Endothelial cell of umbilical vein (primary cell): ENCODE data around the gene GDPD3. TPM values are rescaled to one million over a fixed set of nuclear protein-coding genes. Genes with fewer than 3 reads are reported as not detected.

ENCODE experiments used
- BruUV-seq: library from RNA; stranded (reverse); fragments of 400-500 nt; replicated peaks from 2 replicates; lab custom pipeline; 2021; lab: Mats Ljungman, UMichigan
- CTCF ChIA-PET: fragments of 300-600, 350-600 bp; sonication (Branson Sonifier 250); formaldehyde crosslinking; loops from one replicate; lab custom pipeline; 2021; ENCODE audit warnings: antibody characterized with exemption, inconsistent platforms; lab: Charles Lee
- POLR2A ChIA-PET: fragments of 300-600, 350-600 bp; sonication (Branson Sonifier 250); formaldehyde crosslinking; loops from one replicate; lab custom pipeline; 2021; ENCODE audit warnings: antibody characterized with exemption, inconsistent platforms; lab: Charles Lee
- DNase-seq: peaks from one replicate; pipeline ENCODE4 v3.0.0-alpha.2; 2011; ENCODE audit warnings: low read depth, low spot score
- FAIRE-seq: peaks from 2 replicates; lab custom pipeline; 2011; peaks lifted over from hg19 to GRCh38; lab: Jason Lieb, UNC
- H2AFZ ChIP-seq: 2 replicates; pipeline ENCODE4 v1.6.0; 2012; ENCODE audit warnings: low read depth, low read length, control low read depth, inconsistent platforms
- H3K27ac ChIP-seq: 2 replicates; pipeline ENCODE4 v1.5.1; 2011; ENCODE audit warnings: low read depth, mild to moderate bottlenecking, control low read depth, low read length, moderate library complexity; ENCODE audit not compliant: insufficient read depth
- H3K27me3 ChIP-seq, 2 experiments: 2 replicates each; pipeline versions ENCODE4 v1.6.0 to v1.6.1; 2011; ENCODE audit warnings: low read length in 2 of 2, mixed read lengths in 1 of 2; ENCODE audit not compliant: control insufficient read depth in 2 of 2, insufficient read depth in 2 of 2
- H3K36me3 ChIP-seq, 2 experiments: 2 replicates in 1 of 2; 3 replicates in 1 of 2; pipeline ENCODE4 v1.5.1; 2011; ENCODE audit warnings: low read length in 2 of 2, mild to moderate bottlenecking in 1 of 2, moderate library complexity in 1 of 2; ENCODE audit not compliant: control insufficient read depth in 2 of 2, insufficient read depth in 2 of 2; ENCODE audit errors: extremely low read depth in 1 of 2
- H3K4me1 ChIP-seq: 3 replicates; pipeline ENCODE4 v1.5.1; 2011; ENCODE audit warnings: mild to moderate bottlenecking, low read length; ENCODE audit not compliant: control insufficient read depth, insufficient read depth; ENCODE audit errors: extremely low read depth
- H3K4me2 ChIP-seq: 2 replicates; pipeline ENCODE4 v1.6.1; 2011; ENCODE audit warnings: low read length, control low read depth, mixed read lengths; ENCODE audit not compliant: insufficient read depth
- H3K4me3 ChIP-seq, 3 experiments: fragments of 200-600 bp in 1 of 3; sonication (generic), shearing (Covaris generic) in 1 of 3; replicated peaks in 1 of 3; 2 replicates each; pipeline ENCODE4 v1.5.1; 2011 to 2016; ENCODE audit warnings: control low read depth in 3 of 3, low read length in 3 of 3, mild to moderate bottlenecking in 2 of 3, inconsistent platforms in 1 of 3, low read depth in 1 of 3, moderate library complexity in 1 of 3; ENCODE audit not compliant: insufficient read depth in 1 of 3
- H3K79me2 ChIP-seq: 2 replicates; pipeline ENCODE4 v1.6.0; 2012; ENCODE audit warnings: low read length, inconsistent platforms; ENCODE audit not compliant: control insufficient read depth, insufficient read depth
- H3K9ac ChIP-seq: replicated peaks from 2 replicates; pipeline ENCODE3; 2011; ENCODE audit warnings: low read length, control low read depth; ENCODE audit not compliant: insufficient read depth; ENCODE audit errors: extremely low read depth
- H3K9me1 ChIP-seq: replicated peaks from 3 replicates; pipeline ENCODE4 v1.6.0; 2011; ENCODE audit warnings: mild to moderate bottlenecking, low read length; ENCODE audit not compliant: control insufficient read depth, insufficient read depth; ENCODE audit errors: extremely low read depth
- H3K9me3 ChIP-seq: replicated peaks from 2 replicates; pipeline ENCODE4 v1.5.1; 2012; ENCODE audit warnings: low read length, inconsistent platforms; ENCODE audit not compliant: control insufficient read depth, insufficient read depth
- H4K20me1 ChIP-seq: replicated peaks from 2 replicates; pipeline ENCODE3; 2011; ENCODE audit warnings: mild to moderate bottlenecking, low read length; ENCODE audit not compliant: control insufficient read depth, insufficient read depth; ENCODE audit errors: extremely low read depth
- CTCF ChIP-seq, 2 donors: IDR thresholded peaks; 1 replicate in 1 of 2; 2 replicates in 1 of 2; pipeline ENCODE4 v1.5.1; 2011; ENCODE audit warnings: low read length in 2 of 2, mild to moderate bottlenecking in 2 of 2, moderate library complexity in 2 of 2, control low read depth in 1 of 2, inconsistent platforms in 1 of 2, low read depth in 1 of 2; ENCODE audit not compliant: insufficient read depth in 1 of 2; ENCODE audit errors: extremely low read depth in 1 of 2
- EZH2 ChIP-seq: IDR thresholded peaks from 2 replicates; pipeline ENCODE4 v1.6.1; 2012; ENCODE audit warnings: borderline replicate concordance, low read depth, mild to moderate bottlenecking, moderate library complexity, low read length, inconsistent platforms; ENCODE audit not compliant: severe bottlenecking
- FOS ChIP-seq: IDR thresholded peaks from 2 replicates; pipeline ENCODE4 v1.6.1; 2011; ENCODE audit warnings: mild to moderate bottlenecking, low read length, moderate library complexity, borderline replicate concordance; ENCODE audit not compliant: insufficient read depth
- GATA2 ChIP-seq: IDR thresholded peaks from 2 replicates; pipeline ENCODE4 v1.7.0; 2011; ENCODE audit warnings: low read depth, mild to moderate bottlenecking, moderate library complexity, mixed read lengths, low read length; ENCODE audit not compliant: insufficient read length, insufficient read depth
- JUN ChIP-seq: IDR thresholded peaks from 2 replicates; pipeline ENCODE4 v1.6.1; 2011; ENCODE audit warnings: borderline replicate concordance, low read depth; ENCODE audit not compliant: insufficient read length, insufficient read depth
- MYC ChIP-seq: IDR thresholded peaks from one replicate; pipeline ENCODE4 v1.6.1; 2011; ENCODE audit warnings: mild to moderate bottlenecking, low read depth, low read length
- POLR2A ChIP-seq: IDR thresholded peaks from 2 replicates; pipeline ENCODE4 v1.6.1; 2012; ENCODE audit warnings: low read depth, mild to moderate bottlenecking, control low read depth, low read length
- dilution Hi-C: fragments of 300-500 bp; cut with MboI; formaldehyde crosslinking; loops from one replicate; pipeline ENCODE4 v1.15.0; 2019; ENCODE audit warnings: low sequenced_read_pairs; ENCODE audit not compliant: extremely low pct_ligation_motif_present
- intact Hi-C: fragments of 100-400 bp; cut with micrococcal nuclease; formaldehyde crosslinking; loops from one replicate; pipeline ENCODE4 v1.10.0; 2022
- polyA plus RNA-seq, 4 experiments: library from polyadenylated mRNA; depleted of rRNA in 3 of 4; stranded (reverse) in 3 of 4; unstranded in 1 of 4; fragments of >200 nt; gene quantifications; 2 replicates each; pipeline versions ENCODE4 v1.2.1 to v1.2.3, GENCODE V29; 2011 to 2012; ENCODE audit warnings: missing spikeins in 1 of 4
- total RNA-seq: library from RNA; stranded (reverse); gene quantifications from 2 replicates; pipeline ENCODE4 v1.2.3, GENCODE V29; 2021

GDPD3 gene
- total and polyA plus RNA-seq, 2 donors (not counting 3 experiments of a cell fraction or from before 2014, with no cell fraction given): 8.0 to 18.6 TPM

GRCh38 chr16:30139583-30140481, 26.5 kb upstream of the GDPD3 start:
- Histone ChIP-seq H3K4me1 (no peaks in the 10 kb centered on the region), H3K27ac (no peak overlapping the region), H3K79me2 (no peaks in the 10 kb centered on the region), H3K4me3 (no peak overlapping the region), H4K20me1 (no peaks in the 10 kb centered on the region), H3K27me3 (no peaks in the 10 kb centered on the region), H3K9ac (no peak overlapping the region), H2AFZ (no peak overlapping the region), H3K9me1 (no peaks in the 10 kb centered on the region), H3K4me2 (no peak overlapping the region), H3K9me3 (no peaks in the 10 kb centered on the region), H3K36me3 (no peaks in the 10 kb centered on the region)
- BruUV-seq: no TSS peak
- intact Hi-C loops (no loop called here), dilution Hi-C loops (no loop called here)
- CTCF ChIA-PET: interaction anchor here (1.5 kb wide), 1 partner anchor 28 kb away, joined by 3 read pairs; no protein-coding TSS in a partner anchor
- DNase-seq: no peak
- POLR2A ChIA-PET: no interaction called here
- TF ChIP-seq FOS: no peak
- TF ChIP-seq POLR2A: no peak
- no peak for TF ChIP-seq CTCF (IDR thresholded peaks at IDR 0.05; ENCODE audit: extremely low read depth in 1 of 2, insufficient read depth in 1 of 2, low read depth in 1 of 2, low read length in 2 of 2)
- no peak for TF ChIP-seq JUN
- TF ChIP-seq GATA2: no peak
- TF ChIP-seq MYC: no peak
- TF ChIP-seq EZH2: no peak
- FAIRE-seq: no peak
